ENCODE data around the gene NAMPT. TPM values are rescaled to one million over a fixed set of nuclear protein-coding genes. Genes with fewer than 3 reads are reported as not detected.

NAMPT gene
- total and polyA plus RNA-seq, 9 of the 15 experiments (the other 6 are each of a cell fraction or from before 2014, with no cell fraction given): 41.1 to 160 (median 106) TPM

- TF ChIP-seq ZBTB9 (CRISPR knock-in tag; IDR thresholded peaks at IDR 0.05) (no peak), KLF1 (tag; IDR thresholded peaks at IDR 0.05) (no peak), STAG1 (CRISPR knock-in tag; IDR thresholded peaks at IDR 0.05; ENCODE audit: borderline replicate concordance) (no peak), SNRNP70 (optimal IDR thresholded peaks at IDR 0.05; ENCODE audit: low read depth, low read length) (no peak), DMBX1 (CRISPR knock-in tag; IDR thresholded peaks at IDR 0.05; ENCODE audit: borderline replicate concordance) (no peak), E2F8 (IDR thresholded peaks at IDR 0.05; ENCODE audit: low read depth, partially characterized antibody) (no peak), E2F3 (CRISPR knock-in tag; IDR thresholded peaks at IDR 0.05) (no peak), BCOR (IDR thresholded peaks at IDR 0.05) (no peak), ZNF316 (IDR thresholded peaks at IDR 0.05) (peak; percentile 87), NONO (IDR thresholded peaks at IDR 0.05; ENCODE audit: low read depth in 2 of 2, low read length in 1 of 2) (no peak), IFI16 (CRISPR knock-in tag; IDR thresholded peaks at IDR 0.05) (no peak), USF1 (CRISPR knock-in tag; IDR thresholded peaks at IDR 0.05) (no peak), NR2C2 (CRISPR knock-in tag; IDR thresholded peaks at IDR 0.05) (no peak), NR2C2 (tag; IDR thresholded peaks at IDR 0.05) (peak; percentile 64), SAFB2 (IDR thresholded peaks at IDR 0.05; ENCODE audit: borderline replicate concordance, low read depth, low read length, severe bottlenecking) (no peak), ARID1B (IDR thresholded peaks at IDR 0.05) (peak; percentile 59), ZNF589 (CRISPR knock-in tag; IDR thresholded peaks at IDR 0.05; ENCODE audit: low read depth) (no peak), USF2 (CRISPR knock-in tag; IDR thresholded peaks at IDR 0.05) (no peak), HLTF (IDR thresholded peaks at IDR 0.05) (no peak), ZNF444 (CRISPR knock-in tag; IDR thresholded peaks at IDR 0.05) (no peak), PTRF (tag; IDR thresholded peaks at IDR 0.05) (no peak), ZNF280B (CRISPR knock-in tag; IDR thresholded peaks at IDR 0.05) (no peak), PPARD (CRISPR knock-in tag; IDR thresholded peaks at IDR 0.05) (no peak)
These were observed 5.2 kb downstream of the NAMPT start (continued) for GRCh38 chr7:106279425-106280197.

All from K562 (cell line).